ENCODE data around the gene TCP11X2. TPM values are rescaled to one million over a fixed set of nuclear protein-coding genes. Genes with fewer than 3 reads are reported as not detected.

TCP11X2 gene
- total RNA-seq (ENCODE audit: low replicate concordance) = not detected in 2 replicates

DNA sequence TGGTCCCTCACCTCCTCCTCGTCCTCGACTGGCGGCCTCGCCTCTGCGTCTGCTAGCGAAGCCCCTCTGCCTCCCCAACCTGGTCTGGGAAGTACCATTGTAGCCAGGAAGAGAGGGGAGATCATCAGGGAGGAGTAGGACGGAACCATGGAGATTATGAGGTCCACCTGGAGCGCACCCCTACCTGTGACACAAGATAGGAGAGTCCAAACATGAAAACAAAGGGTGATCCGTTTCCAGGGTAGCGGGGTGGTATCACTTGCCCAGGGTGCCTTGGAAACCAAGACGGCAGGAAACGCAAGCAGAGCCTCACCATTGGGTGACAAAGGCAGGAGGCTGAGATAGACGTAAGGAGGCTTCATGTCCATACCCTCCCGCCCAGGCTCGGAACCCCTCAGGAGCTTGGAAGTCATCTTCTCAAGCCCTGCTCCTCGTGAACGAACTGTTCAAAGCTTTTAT is at the start of gene TCP11X2:
TCP11X2 (minus strand) TSS at position 51 of the 459 bp plus-strand sequence.

GRCh38 chrX:102515975-102516941 is 44.6 kb upstream of the TCP11X2 start, which contains the start of gene TMSB15A:
Gene TMSB15A (minus strand): TSS chrX:102516739.

DNA sequence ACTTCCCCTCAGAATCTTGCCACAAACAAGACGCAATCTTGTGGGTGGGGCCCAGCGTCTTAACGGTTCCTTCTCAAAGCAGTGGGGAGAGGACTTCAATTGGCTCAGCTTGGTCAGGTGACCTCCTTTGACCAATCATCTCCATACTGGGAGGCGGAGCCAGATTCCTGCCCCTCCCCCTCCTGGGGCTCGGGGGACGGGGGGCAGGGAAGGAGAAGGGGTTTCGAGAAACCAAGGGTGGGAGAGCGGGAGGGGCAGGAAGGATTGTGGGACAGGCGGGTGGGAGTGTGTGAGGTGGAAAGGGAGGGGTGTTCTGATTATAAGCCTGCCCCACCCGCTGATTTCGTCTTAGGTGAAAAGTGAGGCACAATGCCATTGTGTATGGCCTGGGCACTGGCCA is 31.7 kb downstream of the TCP11X2 start, which contains the start of gene NXF2B:
NXF2B (minus strand) TSS at position 101 of the 400 bp plus-strand sequence. CDS start 59,972 bp downstream, outside the sequence.

Other genes with a start within 250 kb of the TCP11X2 start
- not detected in 2 replicates for gene NXF2, start 224.6 kb downstream of the TCP11X2 start, total RNA-seq (ENCODE audit: low replicate concordance)
- gene NXF2B, start 31.8 kb downstream of the TCP11X2 start, total RNA-seq (ENCODE audit: low replicate concordance) = not detected in 2 replicates
- gene TMSB15A, start 44.9 kb upstream of the TCP11X2 start, total RNA-seq (ENCODE audit: low replicate concordance) = 1.1 TPM in 1 of 2 replicates, not detected in the other
- 16.1 and 17.4 TPM in 2 replicates for gene ARMCX5, start 127.7 kb upstream of the TCP11X2 start, total RNA-seq (ENCODE audit: low replicate concordance)
- 1.5 and 6.2 TPM in 2 replicates for gene GPRASP1, start 179.7 kb upstream of the TCP11X2 start, total RNA-seq (ENCODE audit: low replicate concordance)
- 13.7 and 23.6 TPM in 2 replicates for gene GPRASP2, start 240.6 kb upstream of the TCP11X2 start, total RNA-seq (ENCODE audit: low replicate concordance)
- 3.4 and 8.0 TPM in 2 replicates for gene GPRASP3, start 248.9 kb upstream of the TCP11X2 start, total RNA-seq (ENCODE audit: low replicate concordance)